ENCODE measurements around the gene IGF2R.
"Not testable (repeated sequence)": the region's sequence is repeated elsewhere in the genome, so short reads cannot be mapped to it uniquely, and the experiment has no call there.

IGF2R gene

GRCh38 chr6:159952289-159953005, 16.4 kb upstream of the IGF2R start:
- no peak for DNase-seq

- DNase-seq: no peak
Measured at GRCh38 chr6:159953091-159953601, 15.7 kb upstream of the IGF2R start.

GRCh38 chr6:159955945-159956361, 12.9 kb upstream of the IGF2R start:
- DNase-seq: no peak

- no peak for DNase-seq
Measured at GRCh38 chr6:159957071-159957673, 11.7 kb upstream of the IGF2R start.

- no peak for DNase-seq
Measured at GRCh38 chr6:159959165-159959975, 9.5 kb upstream of the IGF2R start.

- no peak for DNase-seq
Measured at GRCh38 chr6:159959976-159960384, 8.9 kb upstream of the IGF2R start.

- no peak for DNase-seq
Measured at GRCh38 chr6:159960485-159960884, 8.4 kb upstream of the IGF2R start.

GRCh38 chr6:159961528-159961927, 7.4 kb upstream of the IGF2R start:
- no peak for DNase-seq

GRCh38 chr6:159963111-159963510, 5.8 kb upstream of the IGF2R start:
- DNase-seq: no peak

- DNase-seq: no peak
Measured at GRCh38 chr6:159964046-159964445, 4.8 kb upstream of the IGF2R start.

- DNase-seq: no peak
Measured at GRCh38 chr6:159966339-159966738, 2.5 kb upstream of the IGF2R start.

GRCh38 chr6:159966981-159967380, 1.9 kb upstream of the IGF2R start:
- no peak for DNase-seq

GRCh38 chr6:159967621-159968020, 1.3 kb upstream of the IGF2R start:
- DNase-seq: not testable (repeated sequence)

GRCh38 chr6:159969204-159969912, 476 bp downstream of the IGF2R start:
- DNase-seq: no peak

GRCh38 chr6:159969921-159970320, 1.0 kb downstream of the IGF2R start:
- DNase-seq: no peak

- DNase-seq: no peak
Measured at GRCh38 chr6:159970659-159971063, 1.8 kb downstream of the IGF2R start.

- DNase-seq: no peak
Measured at GRCh38 chr6:159971341-159972178, 2.7 kb downstream of the IGF2R start.

- no peak for DNase-seq
Measured at GRCh38 chr6:159972506-159973268, 3.8 kb downstream of the IGF2R start.

- no peak for DNase-seq
Measured at GRCh38 chr6:159973406-159973805, 4.5 kb downstream of the IGF2R start.

GRCh38 chr6:159973951-159974350, 5.1 kb downstream of the IGF2R start:
- no peak for DNase-seq

- no peak for DNase-seq
Measured at GRCh38 chr6:159974932-159975331, 6.0 kb downstream of the IGF2R start.

All from activated T-cell treated with anti-CD3 and anti-CD28 coated beads, Interleukin-2, amount 50 U/mL, for 1 hour (primary cell).